HG03045 (cell line): ENCODE measurements around the gene CNOT4.
"Not testable (repeated sequence)": the region's sequence is repeated elsewhere in the genome, so short reads cannot be mapped to it uniquely, and the experiment has no call there.

ENCODE experiments used
- ATAC-seq: cut with Tn5 transposase; IDR thresholded peaks from one replicate; pipeline ENCODE4 v1.9.1; 2021; ENCODE audit warnings: mild to moderate bottlenecking, moderate library complexity; ENCODE audit not compliant: unreplicated experiment

Gene CNOT4

GRCh38 chr7:135328526-135328925, 181.4 kb downstream of the CNOT4 start:
- ATAC-seq = no peak

- no peak for ATAC-seq
Observed at GRCh38 chr7:135328053-135328452, 181.8 kb downstream of the CNOT4 start.

- ATAC-seq = no peak
Observed at GRCh38 chr7:135327458-135327857, 182.4 kb downstream of the CNOT4 start.

GRCh38 chr7:135326636-135327280, 183.1 kb downstream of the CNOT4 start:
- no peak for ATAC-seq

GRCh38 chr7:135322571-135323340, 187.1 kb downstream of the CNOT4 start:
- ATAC-seq = no peak

- no peak for ATAC-seq
Observed at GRCh38 chr7:135321556-135321955, 188.3 kb downstream of the CNOT4 start.

GRCh38 chr7:135320953-135321352, 188.9 kb downstream of the CNOT4 start:
- not testable (repeated sequence) for ATAC-seq

- no peak for ATAC-seq
Observed at GRCh38 chr7:135320268-135320667, 189.6 kb downstream of the CNOT4 start.

GRCh38 chr7:135317676-135318325, 192.1 kb downstream of the CNOT4 start:
- ATAC-seq = no peak

- ATAC-seq = no peak
Observed at GRCh38 chr7:135316648-135317313, 193.1 kb downstream of the CNOT4 start.

- ATAC-seq = no peak
Observed at GRCh38 chr7:135313971-135314370, 195.9 kb downstream of the CNOT4 start.
